Measurements from ENCODE around the gene DNAJB12.
"Not testable (repeated sequence)": the region's sequence is repeated elsewhere in the genome, so short reads cannot be mapped to it uniquely, and the experiment has no call there.

DNA sequence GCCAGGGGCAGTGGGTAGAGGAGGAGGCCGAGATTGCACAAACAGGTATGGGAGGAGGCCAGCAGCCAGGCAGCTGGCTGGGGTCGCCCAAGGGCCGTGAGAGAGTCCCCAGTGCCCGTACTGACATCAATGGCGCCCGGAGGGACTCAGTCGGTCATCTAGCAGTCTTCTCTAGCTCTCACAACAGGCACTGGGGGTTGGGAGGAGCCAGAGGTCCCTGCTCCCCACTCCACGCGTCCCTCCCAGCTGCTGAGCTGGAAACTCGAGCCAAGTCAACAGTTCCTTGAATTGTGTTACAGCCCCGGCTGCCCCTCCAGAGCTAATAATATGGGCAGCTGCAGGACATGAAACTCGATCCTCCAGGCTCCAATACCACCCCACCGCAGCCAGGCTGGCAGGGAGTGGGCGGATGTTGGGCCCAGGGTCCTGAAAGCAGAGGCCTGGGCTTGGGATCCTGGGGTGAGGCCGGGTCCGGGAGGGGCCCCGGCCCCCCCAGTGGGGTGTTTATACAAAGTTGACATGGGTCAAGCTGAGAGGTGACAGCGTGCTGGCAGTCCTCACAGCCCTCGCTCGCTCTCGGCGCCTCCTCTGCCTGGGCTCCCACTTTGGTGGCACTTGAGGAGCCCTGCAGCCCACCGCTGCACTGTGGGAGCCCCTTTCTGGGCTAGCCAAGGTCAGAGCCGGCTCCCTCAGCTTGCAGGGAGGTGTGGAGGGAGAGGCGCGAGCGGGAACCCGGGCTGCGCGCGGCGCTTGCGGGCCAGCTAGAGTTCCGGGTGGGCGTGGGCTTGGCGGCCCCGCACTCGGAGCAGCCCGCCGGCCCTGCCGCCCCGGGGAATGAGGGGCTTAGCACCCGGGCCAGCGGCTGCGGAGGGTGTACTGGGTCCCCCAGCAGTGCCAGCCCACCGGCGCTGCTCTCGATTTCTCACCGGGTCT is 29.2 kb downstream of the DNAJB12 start:
- not testable (repeated sequence) for TF ChIP-seq CTCF, POLR2A, POLR2AphosphoS5 (IDR thresholded peaks at IDR 0.05)

All from transverse colon (tissue), 4 donors.